Transverse colon (tissue), 4 donors: ENCODE measurements around the gene ULK4.

Source experiments
- POLR2AphosphoS5 ChIP-seq, 3 donors: sonication (generic); formaldehyde crosslinking; IDR thresholded peaks; one replicate each; pipeline ENCODE4 v1.6.1; 2016; ENCODE audit warnings: antibody characterized with exemption in 3 of 3
- TF ChIP-seq, protein P1 (sequence below), 5 experiments: fragments of 200-600 bp in 3 of 5; fragments of 450-650 bp in 2 of 5; sonication (generic) in 3 of 5; IDR thresholded peaks; 1 replicate in 2 of 5; 2 replicates in 3 of 5; pipeline ENCODE4 v1.5.1; 2016 to 2017; ENCODE audit warnings: antibody characterized with exemption in 5 of 5, inconsistent platforms in 3 of 5, mild to moderate bottlenecking in 2 of 5, moderate library complexity in 1 of 5

DNA sequence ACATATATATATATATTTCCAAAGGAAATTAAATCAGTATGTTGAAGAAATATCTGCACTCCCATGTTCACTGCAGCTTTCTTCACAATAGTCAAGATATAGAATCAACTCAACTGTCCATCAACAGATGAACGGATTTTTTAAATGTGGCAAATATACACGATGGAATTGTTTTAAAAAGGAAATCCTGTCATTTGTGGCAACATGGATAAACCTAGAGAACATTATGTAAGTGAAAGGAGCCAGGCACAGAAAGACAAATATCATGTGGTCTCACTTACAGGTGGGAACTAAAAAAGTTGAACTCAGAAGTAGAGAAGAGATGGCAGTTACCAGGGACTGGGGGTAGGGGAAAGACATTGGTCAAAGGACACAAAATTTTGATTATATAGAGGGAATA, 253.7 kb downstream of the ULK4 start:
- TF ChIP-seq, protein P1, sequence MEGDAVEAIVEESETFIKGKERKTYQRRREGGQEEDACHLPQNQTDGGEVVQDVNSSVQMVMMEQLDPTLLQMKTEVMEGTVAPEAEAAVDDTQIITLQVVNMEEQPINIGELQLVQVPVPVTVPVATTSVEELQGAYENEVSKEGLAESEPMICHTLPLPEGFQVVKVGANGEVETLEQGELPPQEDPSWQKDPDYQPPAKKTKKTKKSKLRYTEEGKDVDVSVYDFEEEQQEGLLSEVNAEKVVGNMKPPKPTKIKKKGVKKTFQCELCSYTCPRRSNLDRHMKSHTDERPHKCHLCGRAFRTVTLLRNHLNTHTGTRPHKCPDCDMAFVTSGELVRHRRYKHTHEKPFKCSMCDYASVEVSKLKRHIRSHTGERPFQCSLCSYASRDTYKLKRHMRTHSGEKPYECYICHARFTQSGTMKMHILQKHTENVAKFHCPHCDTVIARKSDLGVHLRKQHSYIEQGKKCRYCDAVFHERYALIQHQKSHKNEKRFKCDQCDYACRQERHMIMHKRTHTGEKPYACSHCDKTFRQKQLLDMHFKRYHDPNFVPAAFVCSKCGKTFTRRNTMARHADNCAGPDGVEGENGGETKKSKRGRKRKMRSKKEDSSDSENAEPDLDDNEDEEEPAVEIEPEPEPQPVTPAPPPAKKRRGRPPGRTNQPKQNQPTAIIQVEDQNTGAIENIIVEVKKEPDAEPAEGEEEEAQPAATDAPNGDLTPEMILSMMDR (IDR thresholded peaks at IDR 0.05): no peak
- TF ChIP-seq POLR2AphosphoS5 (IDR thresholded peaks at IDR 0.05): no peak
